Activated CD8-positive, alpha-beta memory T cell treated with anti-CD3 and anti-CD28 coated beads, Interleukin-2, amount 50 U/mL, for 4 hours (primary cell): ENCODE measurements around the gene KERA.
"Not testable (repeated sequence)": the region's sequence is repeated elsewhere in the genome, so short reads cannot be mapped to it uniquely, and the experiment has no call there.

Experiments
- DNase-seq: peaks from one replicate; pipeline ENCODE4 v3.0.0-alpha.2; 2020

Gene KERA, protein sequence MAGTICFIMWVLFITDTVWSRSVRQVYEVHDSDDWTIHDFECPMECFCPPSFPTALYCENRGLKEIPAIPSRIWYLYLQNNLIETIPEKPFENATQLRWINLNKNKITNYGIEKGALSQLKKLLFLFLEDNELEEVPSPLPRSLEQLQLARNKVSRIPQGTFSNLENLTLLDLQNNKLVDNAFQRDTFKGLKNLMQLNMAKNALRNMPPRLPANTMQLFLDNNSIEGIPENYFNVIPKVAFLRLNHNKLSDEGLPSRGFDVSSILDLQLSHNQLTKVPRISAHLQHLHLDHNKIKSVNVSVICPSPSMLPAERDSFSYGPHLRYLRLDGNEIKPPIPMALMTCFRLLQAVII

DNA sequence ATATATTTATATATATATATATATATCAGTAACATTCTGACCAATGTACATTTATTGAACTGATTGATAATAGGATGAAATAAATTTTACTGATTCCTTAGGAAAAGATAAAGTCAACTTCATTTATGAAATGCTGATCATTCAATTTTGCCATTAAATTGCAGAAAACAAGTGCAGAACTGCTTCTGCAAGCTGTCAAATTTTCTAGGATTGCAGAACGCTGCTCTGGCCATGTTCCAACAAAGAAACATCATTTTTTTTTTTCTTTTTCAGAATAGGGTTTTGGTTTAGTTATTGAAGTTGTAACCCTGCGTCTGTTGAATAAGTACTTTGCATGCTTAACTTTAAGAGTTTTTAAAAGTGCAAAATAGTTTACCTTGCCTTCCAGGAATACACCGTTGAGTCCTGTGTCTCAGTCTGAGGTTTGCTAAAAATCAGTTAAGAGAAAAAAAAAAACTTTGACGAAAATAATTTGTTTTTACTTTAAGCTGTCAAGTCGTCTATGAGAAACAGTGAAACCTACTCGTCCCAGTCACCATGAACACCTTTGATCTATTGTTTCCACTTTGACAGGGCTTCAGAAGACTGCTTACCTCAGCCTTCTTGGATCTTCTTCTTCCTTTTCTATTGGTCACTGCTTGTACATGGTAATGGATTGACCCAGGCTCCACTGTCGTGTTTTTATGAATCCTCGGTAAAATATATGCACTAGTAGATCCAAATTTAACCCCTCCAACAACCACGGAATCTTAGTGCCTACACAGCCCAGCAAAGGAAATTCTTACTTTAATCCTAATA lies at the start of gene KERA:
KERA (minus strand) TSS at position 657 of the 798 bp plus-strand sequence. CDS start 1,743 bp downstream, outside the sequence.
- no peak for DNase-seq

DNA sequence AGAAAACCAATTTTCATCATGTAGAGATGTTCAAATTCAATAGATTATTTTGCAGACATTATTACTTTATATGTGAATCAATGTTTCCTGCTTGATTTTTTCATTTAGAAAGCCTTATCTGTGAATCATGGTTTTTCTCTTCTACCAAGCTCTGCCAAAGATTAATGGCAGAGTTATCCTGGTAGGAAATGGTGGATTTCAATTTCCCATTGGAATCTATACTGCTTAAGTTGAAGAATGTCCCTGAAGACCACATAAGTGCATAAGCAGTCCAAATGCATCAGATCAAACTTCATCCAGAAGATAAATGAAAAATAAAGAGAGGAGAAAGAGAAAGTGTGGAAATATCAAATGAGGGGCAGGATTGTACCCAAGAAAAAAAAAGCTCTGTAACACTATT lies 48.5 kb upstream of the KERA start:
- no peak for DNase-seq

DNA sequence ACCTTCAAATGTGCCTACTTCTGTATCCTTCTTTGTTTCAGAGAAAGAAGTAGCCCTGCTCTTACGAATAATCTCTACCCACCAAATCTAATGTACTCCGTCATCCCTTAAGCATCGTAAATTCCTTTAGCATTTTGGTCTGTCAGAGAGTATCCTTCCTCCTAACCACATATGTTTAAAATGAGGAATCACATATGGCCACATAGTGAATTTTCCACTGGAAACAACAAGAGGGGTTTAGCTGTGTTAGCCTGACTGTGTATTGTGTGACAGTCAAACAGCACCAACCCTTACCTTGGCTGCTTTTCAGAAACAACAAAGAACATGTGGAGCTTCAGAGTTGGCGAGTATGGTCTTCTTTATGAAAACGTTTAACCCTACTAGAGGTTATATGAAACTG lies 48.0 kb upstream of the KERA start:
- DNase-seq, result no peak

DNA sequence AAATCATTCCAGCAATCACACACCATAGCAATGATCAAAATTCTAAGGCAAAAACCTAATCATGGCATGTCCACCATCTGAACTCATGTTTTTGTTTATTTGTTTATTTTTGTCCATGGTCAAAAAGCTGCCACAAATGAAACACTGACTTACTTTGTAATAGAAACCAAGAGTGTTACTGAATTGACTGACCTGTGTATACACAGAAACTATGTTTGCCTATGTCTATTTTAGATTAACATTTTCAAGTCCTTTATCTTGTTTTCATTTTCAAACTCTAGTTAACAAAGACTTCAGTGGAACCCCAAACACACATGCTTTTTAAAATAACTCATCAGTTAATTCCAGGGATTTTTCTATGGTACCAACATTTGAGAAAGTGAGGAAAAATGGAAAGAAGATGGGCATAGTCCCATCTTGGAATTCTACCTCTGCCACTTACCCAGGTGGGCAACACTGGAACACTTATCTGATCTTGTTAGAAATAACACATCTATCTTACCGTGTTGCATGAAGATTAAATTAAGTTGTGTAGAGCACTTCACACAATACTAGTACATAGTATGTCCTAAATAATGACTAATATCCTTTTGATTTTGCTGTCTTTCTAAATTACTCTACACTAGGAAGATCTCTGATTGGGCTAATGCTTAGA lies 47.1 kb upstream of the KERA start:
- DNase-seq, result no peak

DNA sequence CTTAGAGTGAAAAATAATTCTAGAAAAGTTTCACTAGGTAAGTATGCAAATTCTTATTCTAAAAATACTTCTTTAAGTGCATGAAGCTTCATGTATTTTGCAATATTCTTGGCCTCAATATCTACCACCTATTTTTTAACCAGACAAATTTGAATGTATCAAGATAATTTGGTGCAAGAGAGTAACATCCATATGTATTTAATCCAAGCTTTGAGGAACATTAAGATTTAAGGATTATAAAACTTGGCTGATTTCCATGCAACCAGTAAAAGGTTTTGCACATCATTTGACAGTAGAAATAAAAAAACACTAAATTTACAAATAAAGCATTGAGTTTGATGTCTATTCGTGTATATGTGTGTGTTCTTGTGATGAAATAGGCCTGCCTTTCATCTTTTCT lies 45.8 kb upstream of the KERA start:
- DNase-seq, result no peak

DNA sequence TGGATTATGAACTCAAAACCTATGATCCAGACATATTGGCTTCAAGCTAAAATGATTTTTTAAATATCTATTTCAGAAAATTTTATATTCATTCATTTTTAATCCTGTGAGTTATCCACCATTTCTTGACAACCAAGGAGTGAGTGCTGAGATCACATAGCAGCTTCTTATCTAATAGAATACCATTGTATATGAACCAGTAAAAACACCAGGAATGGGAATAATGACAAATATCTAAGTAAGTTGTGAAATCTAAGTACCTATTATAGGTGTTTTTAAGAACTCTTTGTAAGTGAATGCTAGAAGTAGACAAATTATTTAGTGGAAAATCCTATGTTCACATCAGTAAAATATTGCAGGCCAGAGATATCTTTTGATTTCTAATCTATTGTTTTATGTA lies 45.3 kb upstream of the KERA start:
- DNase-seq, result no peak

DNA sequence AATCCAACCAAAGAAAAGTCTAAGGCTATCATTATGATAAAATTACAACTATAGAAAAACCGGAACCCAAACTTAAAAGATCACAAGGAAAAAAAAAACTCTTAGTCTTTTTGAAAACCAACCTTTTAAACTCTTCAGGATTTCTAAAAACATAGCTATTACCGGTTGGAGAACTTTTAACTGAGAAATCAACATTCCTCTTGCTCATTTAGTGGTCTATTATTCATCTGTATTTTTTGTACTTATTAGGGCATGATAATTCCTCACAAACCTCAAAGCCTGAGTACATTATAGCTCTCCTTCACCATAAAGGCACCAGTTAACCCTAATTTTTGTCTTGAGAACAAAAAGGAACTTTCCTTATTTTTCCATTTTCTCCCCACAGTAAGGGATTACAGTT lies 43.1 kb upstream of the KERA start:
- no peak for DNase-seq

DNA sequence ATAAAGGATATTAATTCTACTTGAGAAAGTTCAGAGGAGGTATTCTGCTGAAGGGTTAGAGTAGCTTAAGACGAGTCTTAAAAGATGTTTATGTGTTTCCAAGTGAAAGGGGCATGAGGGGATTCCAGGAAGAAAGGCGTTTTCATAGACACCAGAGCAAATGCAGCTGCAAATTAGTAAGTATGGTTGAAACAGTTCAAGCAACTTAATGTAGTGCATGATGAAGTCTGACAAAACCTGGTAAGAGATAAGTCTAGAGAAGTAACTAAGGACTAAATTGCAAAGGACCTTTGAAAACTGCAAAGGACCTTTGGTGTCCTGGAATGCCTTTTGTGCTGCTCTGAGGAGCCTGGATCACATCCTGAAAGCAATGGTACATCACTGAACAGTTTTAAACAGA lies 42.0 kb upstream of the KERA start:
- no peak for DNase-seq

DNA sequence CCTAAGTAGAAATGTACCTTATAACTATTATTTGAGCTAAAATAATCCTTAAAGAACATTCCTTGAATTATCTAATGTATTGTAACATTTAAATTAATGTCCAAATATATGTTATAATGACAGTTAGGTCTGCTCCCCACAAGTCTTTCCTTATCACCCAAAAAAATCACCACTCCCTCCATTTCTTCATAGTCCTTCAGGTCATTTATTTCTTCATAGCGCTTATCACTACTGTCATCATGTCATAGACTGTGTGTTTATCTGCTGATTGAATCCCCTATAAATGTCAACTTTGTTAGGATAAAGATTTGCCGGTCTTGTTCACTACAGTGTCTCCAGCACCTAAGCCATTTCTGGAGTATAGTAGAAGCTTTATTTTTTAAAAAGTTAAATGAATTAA lies 41.5 kb upstream of the KERA start:
- no peak for DNase-seq

DNA sequence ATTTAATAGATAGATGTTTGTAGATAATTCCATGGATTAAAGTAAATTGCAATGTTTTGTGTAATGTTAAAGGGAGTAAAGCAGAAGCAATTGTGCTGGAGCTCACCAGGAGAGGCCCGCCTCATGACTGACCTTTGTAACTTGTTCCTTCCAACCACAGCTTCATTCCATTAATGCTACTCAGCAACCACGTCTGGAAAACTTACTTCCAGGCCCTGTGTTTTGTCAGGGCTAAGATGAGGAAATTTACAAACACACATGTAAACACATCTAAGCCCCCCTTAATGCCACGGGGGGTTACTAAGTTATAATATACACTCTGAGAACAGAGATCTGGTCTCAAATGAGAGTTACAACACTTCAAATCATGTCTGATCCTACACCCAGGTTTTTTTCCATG lies 41.1 kb upstream of the KERA start:
- no peak for DNase-seq

DNA sequence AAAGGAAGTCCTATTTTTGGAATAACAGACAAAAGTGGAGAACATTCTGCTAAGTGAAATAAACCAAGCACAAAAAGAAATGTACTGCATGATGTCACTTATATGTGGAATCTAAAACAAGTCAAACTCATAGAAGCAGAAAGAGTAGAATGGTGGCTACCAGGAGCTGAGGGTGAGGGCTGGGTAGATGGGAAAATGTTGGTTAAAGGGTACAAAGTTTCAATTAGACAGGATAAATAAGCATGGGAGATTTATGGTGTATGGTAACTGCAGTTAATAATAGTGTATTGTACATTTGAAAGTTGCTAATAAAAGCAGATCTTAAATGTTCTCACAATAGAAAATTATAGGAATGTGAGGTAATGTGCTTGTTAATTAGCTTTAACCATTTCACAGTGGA lies 40.6 kb upstream of the KERA start:
- no peak for DNase-seq

DNA sequence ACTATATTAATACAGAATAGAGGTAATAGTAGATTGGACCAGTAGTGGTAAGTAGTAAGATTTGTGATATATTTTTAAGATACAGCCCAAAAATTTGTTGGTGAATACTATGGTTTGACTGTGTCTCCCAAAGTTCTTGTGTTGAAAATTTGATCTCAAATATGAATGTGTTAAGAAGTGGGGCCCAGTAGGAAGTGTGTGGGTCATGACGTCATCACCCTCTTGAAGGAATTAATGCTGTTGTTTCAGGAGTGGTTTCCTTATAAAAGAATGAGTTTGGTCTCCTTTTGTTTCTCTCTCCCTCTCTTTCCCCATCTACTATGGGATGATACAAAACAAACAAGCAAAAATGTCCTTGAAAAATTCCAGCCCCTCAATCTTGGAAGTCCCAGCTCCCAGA lies 37.1 kb upstream of the KERA start:
- no peak for DNase-seq

DNA sequence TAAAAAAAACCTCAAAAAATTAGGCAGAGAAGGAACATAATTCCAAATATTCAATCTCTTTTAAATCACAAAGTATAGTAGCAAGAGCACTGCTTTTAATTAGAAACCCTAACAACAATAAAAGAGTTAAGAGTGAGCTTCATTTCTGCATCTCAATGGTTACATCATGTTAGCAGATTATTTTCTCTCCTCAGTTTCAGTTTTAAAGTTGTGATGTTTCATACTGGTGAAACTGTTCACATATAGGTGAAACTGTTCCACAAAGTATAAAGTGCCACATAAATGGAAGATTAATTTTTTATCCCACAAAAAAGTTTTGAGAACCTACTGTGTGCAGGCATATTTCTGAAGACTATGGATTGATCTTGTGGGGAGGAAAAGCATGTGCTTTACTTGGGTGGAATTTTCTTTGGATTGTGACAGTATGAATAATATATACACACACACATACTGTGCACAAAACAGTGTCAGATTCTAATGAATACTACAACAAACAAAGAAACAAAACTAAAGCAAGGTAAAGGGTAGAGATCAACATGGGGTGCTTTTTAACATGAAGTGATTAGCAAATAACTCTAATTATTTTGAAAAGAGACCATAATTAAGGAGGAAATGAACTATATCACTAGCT lies 36.3 kb upstream of the KERA start:
- no peak for DNase-seq

DNA sequence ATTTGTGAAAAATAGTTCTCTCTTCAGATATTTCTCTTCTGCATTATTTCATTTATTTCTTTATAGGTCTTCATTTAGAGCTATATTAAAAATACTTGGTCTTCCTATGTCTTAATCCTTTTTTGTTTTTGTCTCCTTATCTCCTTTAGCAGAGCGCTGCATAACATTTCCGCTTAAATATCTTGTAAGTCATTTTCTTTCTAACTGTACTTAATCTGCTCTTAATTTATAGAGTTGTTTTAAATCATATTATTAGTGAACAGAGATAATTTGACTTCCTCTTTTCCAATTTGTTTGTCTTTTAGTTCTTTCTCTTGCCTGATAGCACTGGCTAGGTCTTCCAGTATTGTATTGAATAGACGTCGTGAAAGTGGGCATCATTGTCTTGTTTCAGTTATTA lies 35.5 kb upstream of the KERA start:
- no peak for DNase-seq

DNA sequence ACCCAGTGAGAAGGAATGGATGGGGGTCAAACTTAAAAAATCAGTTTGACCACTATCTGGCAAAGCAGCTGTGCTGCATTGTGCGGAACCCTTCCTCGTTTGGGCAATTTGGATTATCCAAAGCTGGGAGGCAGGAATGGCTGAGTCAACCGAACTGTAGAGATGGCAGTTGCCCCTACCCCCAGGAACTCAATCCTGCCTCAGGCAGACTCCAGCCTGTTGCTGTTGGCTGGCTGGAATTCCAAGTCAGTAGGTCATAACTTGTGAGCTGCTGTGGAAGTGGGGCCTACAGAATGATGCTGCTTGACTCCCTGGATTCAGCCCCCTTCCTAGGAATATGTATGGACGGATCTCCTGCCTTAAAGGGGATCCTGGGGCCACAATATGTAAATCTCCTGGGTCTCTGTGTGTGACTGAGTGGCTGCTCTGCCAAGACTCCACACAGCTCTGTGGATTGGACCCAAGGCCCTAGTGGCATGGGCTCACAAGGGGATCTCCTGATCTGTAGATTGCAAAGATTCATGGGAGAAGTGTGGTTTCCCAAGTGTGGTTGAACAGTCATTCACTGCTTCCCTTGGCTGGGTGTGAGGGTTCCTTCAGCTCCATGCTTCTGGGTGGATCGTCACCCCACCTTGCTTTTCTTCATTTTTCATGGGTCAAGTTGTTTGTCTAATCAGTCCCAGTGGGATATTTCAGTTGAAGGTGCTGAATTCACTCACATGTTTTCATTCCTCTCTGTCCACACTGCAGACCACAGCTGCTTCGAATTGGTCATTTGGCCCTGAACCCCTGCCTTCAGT lies 34.3 kb upstream of the KERA start:
- DNase-seq, result no peak

DNA sequence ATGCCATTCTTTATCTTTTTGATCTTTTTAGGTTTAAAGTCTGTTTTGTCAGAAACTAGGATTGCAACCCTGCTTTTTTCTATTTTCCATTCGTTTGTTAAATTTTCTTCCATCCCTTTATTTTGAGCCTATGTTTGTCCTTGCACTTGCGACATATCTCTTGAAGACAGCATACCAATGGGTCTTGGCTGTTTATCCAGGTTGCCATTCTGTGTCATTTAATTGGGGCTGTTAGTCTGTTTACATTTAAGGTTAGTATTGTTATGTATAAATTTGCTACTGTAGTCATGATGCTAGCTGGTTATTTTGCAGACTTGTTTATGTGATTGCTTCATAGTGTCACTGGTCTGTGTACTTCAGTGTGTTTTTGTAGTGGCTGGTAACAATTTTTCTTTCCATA lies 32.1 kb upstream of the KERA start:
- DNase-seq, result not testable (repeated sequence)

DNA sequence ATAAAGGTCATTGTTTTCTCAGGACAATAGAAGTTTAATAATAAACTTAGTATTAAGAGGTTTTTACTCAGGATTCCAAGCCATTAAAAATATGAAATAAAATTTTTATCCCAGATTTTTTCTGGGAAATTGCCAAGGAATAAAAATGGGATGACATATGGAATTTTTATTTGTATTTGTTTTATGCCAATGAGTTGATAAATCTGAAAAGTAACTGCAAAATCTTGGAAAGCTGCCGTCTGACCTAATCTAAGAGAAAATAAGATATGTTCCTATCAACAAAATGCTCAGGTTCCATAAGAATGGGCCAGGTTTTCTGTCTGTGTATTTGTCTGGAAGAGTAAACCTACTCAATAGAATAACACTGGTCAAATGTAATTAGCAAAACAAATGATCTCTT lies 22.2 kb upstream of the KERA start:
- DNase-seq, result no peak

DNA sequence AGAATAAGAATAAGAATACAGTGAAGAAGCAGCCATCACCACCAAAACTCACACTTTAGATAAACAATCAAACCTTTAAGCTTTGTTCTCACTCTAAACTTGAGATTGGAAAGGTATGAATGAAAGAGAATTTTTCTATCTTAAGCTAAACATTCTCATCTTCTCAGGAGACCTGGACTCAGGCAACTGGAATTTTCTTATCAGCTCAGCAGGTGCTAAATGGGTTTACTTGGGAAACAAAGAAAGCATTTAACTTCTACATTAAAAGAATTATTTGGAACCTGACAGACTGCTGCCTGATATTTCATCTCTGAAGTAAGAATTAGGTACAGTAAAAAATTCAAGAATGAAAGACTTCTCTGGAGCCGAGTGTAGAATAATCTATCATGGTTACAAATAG lies 20.7 kb upstream of the KERA start:
- no peak for DNase-seq

DNA sequence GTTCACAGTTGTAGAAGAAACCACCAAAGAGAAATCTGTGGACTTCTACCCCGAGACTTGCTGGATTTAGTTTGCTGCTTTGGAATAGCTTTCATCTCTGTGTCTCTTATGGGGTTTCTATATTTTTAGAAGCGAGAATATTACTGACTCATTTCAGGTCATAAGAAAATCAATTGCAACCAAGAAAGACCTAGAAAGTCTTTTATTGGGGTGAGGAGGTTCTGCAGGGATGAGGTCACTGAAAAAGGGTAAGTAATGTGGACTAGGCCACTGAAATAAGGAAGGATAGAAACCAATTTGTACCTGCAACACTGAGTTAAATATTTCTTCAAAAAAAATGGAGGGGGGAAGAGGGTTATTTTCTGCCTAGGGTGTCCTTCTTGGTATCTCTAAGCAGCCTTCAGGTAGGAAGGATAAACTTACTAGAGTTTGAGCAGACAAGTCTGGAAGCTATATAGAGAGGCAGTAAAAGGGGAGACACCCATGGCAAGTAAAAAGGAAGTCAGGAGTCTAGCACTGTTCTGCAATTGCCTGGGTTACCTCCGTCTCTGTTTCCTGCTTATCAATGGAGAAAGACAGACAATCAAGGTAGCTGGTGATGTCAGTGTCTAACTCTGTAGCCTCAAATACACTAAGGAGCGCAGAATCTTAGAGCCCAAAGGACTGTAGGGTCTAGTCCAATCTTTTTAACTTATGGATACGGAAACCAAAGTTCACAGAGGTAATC lies 19.6 kb upstream of the KERA start:
- no peak for DNase-seq

DNA sequence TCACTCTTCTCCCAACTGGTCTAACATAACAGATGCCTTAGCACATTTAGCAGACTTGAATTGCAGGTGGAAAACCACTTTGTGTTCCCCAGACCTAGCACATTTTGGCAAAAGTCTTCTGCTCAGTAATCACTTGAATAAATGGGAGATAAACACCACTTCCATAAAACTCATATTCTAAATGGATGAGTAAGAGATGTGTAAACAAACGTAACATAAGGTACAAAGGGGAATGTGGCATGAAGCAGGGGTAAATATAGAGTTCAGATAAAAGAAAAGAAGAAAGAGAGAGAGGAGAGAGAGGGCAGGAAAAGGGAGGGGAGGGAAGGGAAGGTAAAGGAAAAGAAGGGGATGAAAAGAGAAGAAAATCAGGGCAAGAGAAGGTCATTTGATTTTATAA lies 17.0 kb upstream of the KERA start:
- no peak for DNase-seq

DNA sequence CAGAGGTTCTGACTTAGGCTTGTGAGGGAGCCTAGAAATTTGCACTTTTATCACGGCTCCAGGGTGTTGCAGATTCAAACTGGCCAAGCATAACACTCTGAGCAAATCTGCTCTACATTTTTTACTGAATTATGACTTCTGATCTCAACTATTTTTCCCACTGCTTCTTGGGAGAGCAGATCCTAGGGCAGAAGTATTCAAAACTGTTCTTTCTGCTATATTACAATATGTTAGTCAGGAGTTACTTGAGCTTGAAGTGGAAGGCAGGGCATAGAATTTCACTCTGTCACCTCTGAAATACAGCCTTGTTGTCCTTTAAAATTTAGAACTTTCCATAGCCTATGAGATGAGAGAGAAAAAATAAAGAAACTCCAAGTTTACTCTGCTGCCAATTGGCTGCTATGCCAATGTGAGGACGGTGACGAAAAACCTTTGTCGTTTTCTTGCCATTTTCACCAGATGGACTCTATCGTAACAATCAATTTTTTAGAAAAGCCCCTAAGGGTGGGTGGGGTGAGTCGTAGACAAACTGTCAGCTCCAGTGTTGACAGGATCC lies 16.4 kb upstream of the KERA start:
- DNase-seq, result no peak

DNA sequence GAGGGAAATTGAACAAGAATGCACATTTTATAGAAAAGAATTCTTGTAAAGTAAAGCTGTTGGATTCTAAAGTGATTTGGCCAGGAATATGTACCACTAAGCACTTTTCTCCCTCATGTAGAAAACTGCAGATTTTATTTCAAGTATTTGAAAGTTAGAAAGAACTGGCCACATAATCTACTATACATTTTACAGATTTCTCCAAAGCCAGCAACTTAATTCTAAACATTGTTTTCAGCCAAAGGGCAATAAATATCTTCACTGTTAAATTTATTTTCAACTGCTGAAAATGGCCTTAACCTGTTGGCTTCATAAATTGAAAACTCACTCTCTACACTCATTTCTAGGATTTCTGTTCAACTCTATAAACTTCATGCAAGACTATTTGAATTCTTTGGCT lies 15.6 kb upstream of the KERA start:
- no peak for DNase-seq
